Endometrium (tissue), 2 donors: ENCODE measurements around the gene PRR16.
"Not testable (repeated sequence)": the region's sequence is repeated elsewhere in the genome, so short reads cannot be mapped to it uniquely, and the experiment has no call there.

ENCODE experiments used
- FAIRE-seq: peaks from 2 replicates; lab custom pipeline; 2012; peaks lifted over from hg19 to GRCh38; lab: Jason Lieb, UNC
- donor health status: control.
- donor health status: control.

PRR16 gene

GRCh38 chr5:120655828-120656435, 191.8 kb downstream of the PRR16 start:
- FAIRE-seq = no peak

- no peak for FAIRE-seq
Measured at GRCh38 chr5:120657104-120657503, 193.0 kb downstream of the PRR16 start.

DNA sequence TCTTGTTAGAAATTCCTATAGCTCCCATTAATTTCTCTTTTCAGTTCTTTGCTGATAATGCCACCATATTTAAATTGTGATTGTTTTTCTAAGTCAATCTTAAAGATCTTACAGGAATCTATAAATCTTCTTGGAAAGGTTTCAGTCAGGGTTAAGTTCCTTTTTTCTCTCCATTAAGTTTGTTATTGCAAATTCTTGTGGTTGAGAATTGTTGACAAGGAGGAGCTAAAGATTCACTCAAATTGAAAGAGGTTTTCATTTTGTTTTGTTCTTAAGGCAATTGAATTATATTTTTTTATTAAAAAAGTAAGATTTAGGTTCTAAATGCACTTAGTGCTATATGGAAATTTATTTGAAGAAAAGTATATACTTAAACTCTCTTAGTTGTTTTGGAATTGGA, 213.4 kb downstream of the PRR16 start:
- FAIRE-seq = no peak

- no peak for FAIRE-seq
Measured at GRCh38 chr5:120678279-120678678, 214.2 kb downstream of the PRR16 start.

- FAIRE-seq = no peak
Measured at GRCh38 chr5:120682851-120683250, 218.8 kb downstream of the PRR16 start.

- FAIRE-seq = no peak
Measured at GRCh38 chr5:120683580-120683979, 219.5 kb downstream of the PRR16 start.

DNA sequence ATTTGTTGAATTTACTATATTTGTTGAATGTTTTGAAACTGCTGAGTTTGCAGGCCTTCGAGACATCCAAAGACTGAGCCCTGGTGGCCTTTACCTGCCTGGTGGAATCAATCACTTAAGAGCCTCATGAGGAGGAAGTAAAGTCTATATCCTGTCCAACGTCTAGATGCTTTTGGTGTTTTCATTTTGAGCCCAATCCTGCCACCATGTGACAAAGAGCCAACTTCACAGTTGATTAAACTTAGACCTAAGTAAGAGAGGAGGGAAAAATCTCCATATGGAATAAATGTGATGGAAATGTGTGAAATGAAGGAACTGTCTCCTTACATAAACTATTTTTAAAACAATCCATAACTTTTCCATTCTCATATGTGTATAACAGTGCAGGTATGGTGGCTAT, 220.1 kb downstream of the PRR16 start:
- no peak for FAIRE-seq

DNA sequence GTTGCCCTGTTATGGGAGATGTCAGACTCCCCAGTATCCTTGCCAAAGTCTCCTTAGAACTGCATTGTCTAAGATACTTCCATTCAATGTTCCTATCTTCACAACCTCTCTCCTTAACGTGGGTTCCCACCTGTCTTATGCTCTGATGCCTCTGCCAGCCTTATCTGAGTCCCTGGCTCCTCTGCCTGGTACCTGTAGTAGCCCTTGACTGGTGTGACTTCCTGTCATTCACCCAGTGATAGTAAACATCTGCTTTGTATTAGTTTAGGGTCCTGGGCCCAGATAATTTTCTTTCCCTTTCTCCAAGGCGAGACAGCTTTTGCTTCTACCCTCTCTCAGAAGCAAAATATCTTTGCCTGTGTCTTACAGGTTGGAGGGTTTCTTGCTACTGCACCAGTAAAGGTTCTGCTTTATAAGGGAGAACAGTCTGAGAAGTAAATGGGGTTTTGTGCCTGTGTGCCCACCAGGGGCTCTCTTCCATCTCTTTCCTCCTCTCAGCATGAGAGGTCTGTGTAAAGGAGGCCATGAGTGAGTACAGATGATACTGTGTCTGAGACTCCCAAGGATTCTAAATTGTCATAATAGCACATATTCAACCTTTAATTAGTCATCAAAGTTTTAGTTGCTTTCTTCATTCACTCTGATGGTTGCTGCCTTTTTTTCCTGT, 220.8 kb downstream of the PRR16 start:
- FAIRE-seq = no peak

- FAIRE-seq = no peak
Measured at GRCh38 chr5:120690621-120691407, 226.7 kb downstream of the PRR16 start.

GRCh38 chr5:120692325-120692724, 228.2 kb downstream of the PRR16 start:
- FAIRE-seq = no peak

DNA sequence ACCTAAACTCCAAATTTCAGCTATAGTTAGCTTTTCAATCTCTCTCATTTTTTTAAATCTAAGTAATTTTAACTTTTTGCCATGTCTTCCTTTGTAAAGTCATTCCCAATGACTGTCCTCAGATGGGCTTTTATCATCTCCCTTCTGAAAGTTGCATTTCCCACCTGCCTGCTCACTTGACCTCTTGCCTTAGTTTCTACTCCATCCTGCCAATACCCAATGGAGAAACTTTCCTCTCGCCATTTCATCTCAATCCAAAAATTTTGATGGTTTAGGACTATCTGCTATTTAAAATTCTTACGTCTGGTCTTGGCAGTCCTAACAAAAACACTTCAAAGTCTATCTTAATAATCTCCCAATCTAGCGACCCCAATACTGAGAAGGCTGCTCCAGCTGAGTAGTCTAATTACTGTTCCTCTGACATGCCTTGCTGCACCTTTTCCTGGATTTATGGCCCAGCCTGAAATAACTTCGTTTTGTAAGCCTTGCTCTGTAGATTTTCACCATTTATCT, 231.3 kb downstream of the PRR16 start:
- FAIRE-seq = no peak

DNA sequence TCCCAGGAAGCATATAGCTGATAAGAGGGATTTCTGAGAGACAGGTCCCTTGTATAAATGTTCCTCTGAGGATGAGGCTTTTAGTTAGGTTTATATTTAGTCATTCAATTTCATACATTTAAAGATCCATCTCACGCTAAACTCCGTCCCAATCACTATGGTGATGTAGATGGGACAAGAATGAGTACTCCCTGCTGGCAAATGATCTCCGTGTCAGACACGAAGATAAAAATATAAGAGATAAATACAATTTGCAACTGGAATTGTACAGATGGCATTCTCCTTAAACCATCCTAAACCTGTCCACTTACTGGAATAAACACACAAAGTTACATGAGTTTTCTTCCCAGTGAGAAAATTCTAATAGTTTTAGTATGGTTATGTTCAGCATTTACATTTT, 233.0 kb downstream of the PRR16 start:
- no peak for FAIRE-seq

- FAIRE-seq = not testable (repeated sequence)
Measured at GRCh38 chr5:120697670-120698327, 233.7 kb downstream of the PRR16 start.

DNA sequence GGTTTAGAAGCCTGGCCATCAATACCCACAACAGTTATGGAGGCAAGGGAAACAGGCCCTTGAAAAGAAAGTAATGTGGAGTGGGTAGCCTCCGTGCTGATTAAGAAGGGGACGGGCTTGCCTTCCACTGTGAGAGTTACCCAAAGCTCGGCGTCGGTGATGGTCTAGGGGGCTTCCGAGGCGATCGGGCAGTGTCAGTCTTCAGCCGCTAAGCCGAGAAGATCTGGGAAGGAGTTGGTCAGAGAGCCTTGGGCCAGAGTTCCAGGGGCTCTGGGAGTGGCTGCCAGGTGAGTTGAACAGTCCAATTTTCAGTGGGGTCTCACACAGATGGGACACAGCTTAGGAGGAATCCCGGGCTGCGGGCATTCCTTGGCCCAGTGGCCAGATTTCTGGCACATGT, 236.6 kb downstream of the PRR16 start:
- not testable (repeated sequence) for FAIRE-seq

- not testable (repeated sequence) for FAIRE-seq
Measured at GRCh38 chr5:120702817-120703538, 238.9 kb downstream of the PRR16 start.

DNA sequence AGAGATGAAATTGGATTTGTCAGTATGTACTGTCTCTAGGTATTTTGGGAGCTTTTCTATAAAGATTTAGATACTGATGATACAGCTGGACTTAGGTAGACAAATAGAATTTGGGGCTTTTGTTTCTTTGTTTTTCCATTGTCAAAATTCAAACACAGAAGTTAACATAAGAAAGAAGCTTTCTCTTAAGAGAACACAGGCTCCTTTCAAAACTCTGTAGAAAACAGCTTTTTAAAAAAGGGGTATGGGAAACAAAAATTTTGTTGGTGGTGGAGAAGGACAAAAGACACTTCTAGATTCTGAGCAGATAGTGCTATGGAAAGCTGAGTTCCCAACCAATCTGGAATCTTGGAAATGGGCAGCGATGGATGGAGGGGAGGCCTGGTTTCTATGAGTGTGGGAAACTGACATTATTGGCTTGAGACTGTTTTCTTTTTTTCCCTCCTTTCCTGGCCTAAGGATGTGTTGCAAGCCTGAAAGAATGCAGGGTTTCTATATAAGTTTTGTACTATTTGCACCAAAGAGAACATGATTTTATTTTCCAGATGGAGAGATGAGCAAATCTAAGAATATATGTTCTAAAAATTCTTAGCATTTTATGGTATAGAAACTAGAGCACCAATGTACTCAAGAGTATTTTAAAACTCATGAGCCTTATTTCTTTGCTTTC, 240.0 kb downstream of the PRR16 start:
- no peak for FAIRE-seq

GRCh38 chr5:120706877-120707276, 242.8 kb downstream of the PRR16 start:
- no peak for FAIRE-seq

DNA sequence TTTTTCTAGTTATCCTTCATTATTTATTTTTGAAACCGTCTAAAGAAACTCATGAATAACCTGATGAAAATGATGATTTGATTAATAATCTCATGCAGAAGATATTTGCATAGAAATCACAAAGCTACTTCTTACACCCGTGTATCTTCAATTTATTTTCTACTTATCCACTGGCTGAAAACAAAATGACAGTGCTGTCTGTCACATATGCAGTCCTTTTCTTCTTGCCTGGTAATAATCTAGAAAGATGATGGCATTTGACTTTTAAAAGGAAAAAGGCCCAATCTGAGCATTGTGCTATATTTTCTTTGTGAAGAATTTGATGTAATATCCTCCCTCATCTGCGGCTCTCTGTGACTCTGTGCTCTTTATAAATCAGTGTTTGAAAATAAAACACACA, 253.3 kb downstream of the PRR16 start:
- no peak for FAIRE-seq

DNA sequence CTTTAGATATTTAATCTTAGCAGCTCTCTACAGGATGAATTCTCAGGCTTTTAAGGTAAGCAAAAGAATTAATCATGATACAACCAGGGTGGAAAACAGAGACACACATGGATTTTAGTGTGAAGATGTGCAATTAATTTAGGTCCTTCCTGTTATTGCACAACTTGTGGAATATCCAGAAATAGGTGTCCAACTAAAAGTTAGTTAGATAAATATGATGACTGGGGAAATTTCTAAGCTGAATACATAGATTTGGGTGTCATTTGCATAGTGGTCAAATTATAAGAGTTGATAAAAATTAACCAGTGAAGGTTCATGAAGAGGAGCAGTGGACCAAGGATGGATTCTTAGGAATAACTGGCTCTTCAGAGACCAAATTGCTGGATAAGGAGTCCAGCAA, 266.1 kb downstream of the PRR16 start:
- no peak for FAIRE-seq

- no peak for FAIRE-seq
Measured at GRCh38 chr5:120734033-120734432, 269.9 kb downstream of the PRR16 start.

DNA sequence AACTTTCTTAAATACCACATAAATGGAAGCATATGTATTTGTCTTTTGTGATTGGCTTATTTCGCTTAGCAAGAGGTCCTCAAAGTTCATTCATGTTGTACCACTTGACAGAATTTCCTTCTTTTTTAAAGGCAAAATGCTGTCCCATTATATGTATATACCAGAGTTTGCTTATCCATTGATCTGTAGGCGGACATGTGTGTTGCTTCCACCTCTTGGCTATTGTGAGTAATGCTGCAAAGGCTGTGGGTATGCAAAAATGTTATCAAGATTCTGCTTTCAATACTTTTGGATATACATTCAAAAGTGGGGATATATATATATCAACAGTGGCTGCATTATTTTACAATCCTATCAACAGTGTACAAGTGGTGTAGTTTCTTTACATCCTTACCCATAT, 271.0 kb downstream of the PRR16 start:
- FAIRE-seq = no peak
